Mammary microvascular endothelial cell (primary cell): Measurements from ENCODE around the gene ABCA6. TPM values are rescaled to one million over a fixed set of nuclear protein-coding genes. Genes with fewer than 3 reads are reported as not detected.

Source experiments
- total RNA-seq: library from RNA; depleted of rRNA; stranded (reverse); fragments of >200 nt; gene quantifications from 2 replicates; pipeline ENCODE4 v1.2.3, GENCODE V29; 2015

The ABCA6 gene, protein sequence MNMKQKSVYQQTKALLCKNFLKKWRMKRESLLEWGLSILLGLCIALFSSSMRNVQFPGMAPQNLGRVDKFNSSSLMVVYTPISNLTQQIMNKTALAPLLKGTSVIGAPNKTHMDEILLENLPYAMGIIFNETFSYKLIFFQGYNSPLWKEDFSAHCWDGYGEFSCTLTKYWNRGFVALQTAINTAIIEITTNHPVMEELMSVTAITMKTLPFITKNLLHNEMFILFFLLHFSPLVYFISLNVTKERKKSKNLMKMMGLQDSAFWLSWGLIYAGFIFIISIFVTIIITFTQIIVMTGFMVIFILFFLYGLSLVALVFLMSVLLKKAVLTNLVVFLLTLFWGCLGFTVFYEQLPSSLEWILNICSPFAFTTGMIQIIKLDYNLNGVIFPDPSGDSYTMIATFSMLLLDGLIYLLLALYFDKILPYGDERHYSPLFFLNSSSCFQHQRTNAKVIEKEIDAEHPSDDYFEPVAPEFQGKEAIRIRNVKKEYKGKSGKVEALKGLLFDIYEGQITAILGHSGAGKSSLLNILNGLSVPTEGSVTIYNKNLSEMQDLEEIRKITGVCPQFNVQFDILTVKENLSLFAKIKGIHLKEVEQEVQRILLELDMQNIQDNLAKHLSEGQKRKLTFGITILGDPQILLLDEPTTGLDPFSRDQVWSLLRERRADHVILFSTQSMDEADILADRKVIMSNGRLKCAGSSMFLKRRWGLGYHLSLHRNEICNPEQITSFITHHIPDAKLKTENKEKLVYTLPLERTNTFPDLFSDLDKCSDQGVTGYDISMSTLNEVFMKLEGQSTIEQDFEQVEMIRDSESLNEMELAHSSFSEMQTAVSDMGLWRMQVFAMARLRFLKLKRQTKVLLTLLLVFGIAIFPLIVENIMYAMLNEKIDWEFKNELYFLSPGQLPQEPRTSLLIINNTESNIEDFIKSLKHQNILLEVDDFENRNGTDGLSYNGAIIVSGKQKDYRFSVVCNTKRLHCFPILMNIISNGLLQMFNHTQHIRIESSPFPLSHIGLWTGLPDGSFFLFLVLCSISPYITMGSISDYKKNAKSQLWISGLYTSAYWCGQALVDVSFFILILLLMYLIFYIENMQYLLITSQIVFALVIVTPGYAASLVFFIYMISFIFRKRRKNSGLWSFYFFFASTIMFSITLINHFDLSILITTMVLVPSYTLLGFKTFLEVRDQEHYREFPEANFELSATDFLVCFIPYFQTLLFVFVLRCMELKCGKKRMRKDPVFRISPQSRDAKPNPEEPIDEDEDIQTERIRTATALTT (N-terminal part only)
- 1.9 and 2.3 TPM in 2 replicates for total RNA-seq

DNA sequence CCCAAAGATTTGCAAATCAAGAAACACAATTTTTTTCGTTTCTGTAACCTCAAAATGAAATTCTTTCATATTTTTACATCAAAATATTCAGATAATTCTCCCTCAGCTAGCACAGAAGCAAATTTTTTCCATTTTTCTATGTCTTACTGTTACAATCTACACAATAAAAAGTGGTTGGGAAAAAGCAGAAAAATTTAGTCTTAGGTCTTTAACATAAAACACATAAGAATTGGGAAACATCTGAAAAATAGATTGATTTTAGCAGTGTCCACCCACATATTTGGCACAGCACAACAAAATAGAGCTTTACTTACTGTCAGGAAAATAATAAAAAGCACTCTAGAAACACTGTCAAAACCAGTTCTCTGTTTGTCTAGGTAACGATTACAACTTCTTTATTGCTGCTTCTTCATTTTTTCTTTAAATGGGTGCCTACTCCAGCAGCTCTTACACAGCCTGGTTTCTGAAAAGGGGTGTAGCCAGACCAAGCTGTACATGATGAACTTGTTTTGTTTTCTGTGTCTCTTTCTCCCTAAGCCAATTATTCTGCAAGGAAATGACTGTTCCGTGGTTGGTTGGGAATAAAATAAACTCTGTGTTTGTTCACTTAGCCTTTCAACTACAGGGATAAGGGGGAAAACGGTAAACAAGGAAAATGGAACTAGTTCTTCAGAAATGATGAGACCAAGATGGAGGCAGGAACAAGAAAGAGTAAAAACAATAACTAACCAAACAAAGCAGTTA, at the start of gene ABCA6:
Gene ABCA6 (minus strand): TSS at position 465 of the 744 bp plus-strand sequence. CDS start 1,192 bp downstream, outside the sequence.

GRCh38 chr17:69060822-69061221, 80.9 kb downstream of the ABCA6 start, which contains the start of gene ABCA9:
TSS of gene ABCA9 (minus strand) at chr17:69060927. CDS start at chr17:69051126, 9,801 bp downstream.

Other genes with a start within 250 kb of the ABCA6 start
- not detected in 2 replicates for gene ABCA8, start 186.5 kb downstream of the ABCA6 start, total RNA-seq
- under 0.01 and 0.64 TPM in 2 replicates for gene ABCA9, start 81.0 kb downstream of the ABCA6 start, total RNA-seq
- 0.33 and 0.39 TPM in 2 replicates for gene ABCA10, start 86.9 kb upstream of the ABCA6 start, total RNA-seq
- 8.5 and 13.7 TPM in 2 replicates for gene ABCA5, start 185.2 kb upstream of the ABCA6 start, total RNA-seq